Uterus (tissue), 2 donors: ENCODE data around the gene SLC30A2.

ENCODE experiments used
- CTCF ChIP-seq, 4 experiments: fragments of 200-600 bp in 2 of 4; fragments of 450-650 bp in 2 of 4; sonication (generic) in 2 of 4; IDR thresholded peaks; one replicate each; pipeline ENCODE4 v1.5.1; 2016 to 2019; ENCODE audit warnings: antibody characterized with exemption in 4 of 4, mild to moderate bottlenecking in 2 of 4, moderate library complexity in 1 of 4
- POLR2A ChIP-seq, 2 donors: fragments of 450-650 bp; IDR thresholded peaks; one replicate each; pipeline ENCODE4 v1.6.1; 2016; ENCODE audit warnings: antibody characterized with exemption in 2 of 2, mild to moderate bottlenecking in 1 of 2, moderate library complexity in 1 of 2

DNA sequence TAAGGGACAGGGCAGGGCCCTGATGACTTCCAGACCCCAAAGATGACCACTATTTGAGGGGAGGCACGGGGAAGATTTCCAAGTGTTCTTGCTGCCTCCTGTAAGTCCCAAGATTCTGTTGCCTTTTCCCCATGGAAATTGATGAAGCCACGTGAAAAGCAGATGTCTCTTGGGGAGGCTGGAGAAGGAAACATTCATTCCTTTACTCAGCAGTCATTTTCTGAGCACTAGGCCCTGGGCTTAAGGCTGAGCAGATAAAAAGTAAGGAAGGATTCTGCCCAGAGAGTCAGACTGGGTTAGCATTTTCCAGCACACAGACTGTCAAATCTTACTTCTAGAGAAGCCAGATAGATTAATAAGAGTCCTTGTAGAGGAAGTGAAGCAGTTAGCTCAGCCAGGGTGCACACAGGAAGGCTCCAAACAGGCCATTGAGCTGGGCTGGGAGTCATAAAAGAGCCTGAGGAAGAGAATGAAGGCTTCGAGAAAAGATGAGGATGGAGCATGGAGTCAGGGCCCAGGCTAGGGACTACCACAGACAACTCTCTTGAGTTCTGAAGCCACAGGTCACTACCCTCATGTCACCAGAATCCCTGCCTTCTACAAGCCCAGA lies 14.2 kb downstream of the SLC30A2 start:
- TF ChIP-seq POLR2A (IDR thresholded peaks at IDR 0.05) (no peak), CTCF (IDR thresholded peaks at IDR 0.05) (no peak)
